NCI-H1694 (cell line): ENCODE results near the gene ZCCHC7.

Source experiments
- DNase-seq: peaks from one replicate; lab custom pipeline; 2025; lab: John Stamatoyannopoulos, UW

The ZCCHC7 gene

GRCh38 chr9:37339923-37340322, 219.5 kb downstream of the ZCCHC7 start:
- no peak for DNase-seq

- no peak for DNase-seq
These were observed 220.6 kb downstream of the ZCCHC7 start for GRCh38 chr9:37340961-37341360.

GRCh38 chr9:37341704-37342103, 221.3 kb downstream of the ZCCHC7 start:
- no peak for DNase-seq

GRCh38 chr9:37342493-37342892, 222.1 kb downstream of the ZCCHC7 start:
- DNase-seq: no peak

GRCh38 chr9:37342895-37343294, 222.5 kb downstream of the ZCCHC7 start:
- no peak for DNase-seq

GRCh38 chr9:37343724-37344123, 223.3 kb downstream of the ZCCHC7 start:
- no peak for DNase-seq

GRCh38 chr9:37345038-37345437, 224.7 kb downstream of the ZCCHC7 start:
- DNase-seq: no peak

GRCh38 chr9:37348917-37349316, 228.5 kb downstream of the ZCCHC7 start:
- DNase-seq: no peak

- no peak for DNase-seq
These were observed 230.3 kb downstream of the ZCCHC7 start for GRCh38 chr9:37350486-37351190.

GRCh38 chr9:37353791-37354190, 233.4 kb downstream of the ZCCHC7 start:
- no peak for DNase-seq

GRCh38 chr9:37362430-37362829, 242.1 kb downstream of the ZCCHC7 start:
- DNase-seq: no peak

GRCh38 chr9:37363124-37363523, 242.8 kb downstream of the ZCCHC7 start:
- no peak for DNase-seq

GRCh38 chr9:37364136-37364535, 243.8 kb downstream of the ZCCHC7 start:
- no peak for DNase-seq

- no peak for DNase-seq
These were observed 244.5 kb downstream of the ZCCHC7 start for GRCh38 chr9:37364751-37365360.

- DNase-seq: no peak
These were observed 249.3 kb downstream of the ZCCHC7 start for GRCh38 chr9:37369671-37370070.

GRCh38 chr9:37370282-37370681, 249.9 kb downstream of the ZCCHC7 start:
- no peak for DNase-seq

GRCh38 chr9:37370968-37371563, 250.7 kb downstream of the ZCCHC7 start:
- DNase-seq: no peak

- DNase-seq: no peak
These were observed 251.4 kb downstream of the ZCCHC7 start for GRCh38 chr9:37371565-37372464.

- DNase-seq: no peak
These were observed 252.5 kb downstream of the ZCCHC7 start for GRCh38 chr9:37372839-37373238.

- DNase-seq: no peak
These were observed 253.2 kb downstream of the ZCCHC7 start for GRCh38 chr9:37373621-37374020.

- no peak for DNase-seq
These were observed 254.5 kb downstream of the ZCCHC7 start for GRCh38 chr9:37374892-37375291.
